Measurements from ENCODE around the gene DAB2IP. TPM values are rescaled to one million over a fixed set of nuclear protein-coding genes. Genes with fewer than 3 reads are reported as not detected.

DAB2IP gene
- total RNA-seq, result 10 to 100 TPM in 7 of 8 experiments, 1 to 10 TPM in 1; 8.0 to 27.7 (median 19.6) TPM

- Histone ChIP-seq H3K27ac (no peak within 1 kb of the TSS), H3K4me1 (replicated peaks in 1 of 2) (peaks cover 4 to 20% of the 10 kb centered on the region in 2 donors), H3K4me3 (peak within 1 kb of the TSS; percentile 35 to 46 (median 41))
- in situ Hi-C loops (cut with MboI; ENCODE audit: low pct_unique_long_range_greater_than_20kb in 2 of 9, low sequenced_read_pairs in 9 of 9, unreplicated experiment in 9 of 9), result no loop called here
- ATAC-seq (replicated peaks in 6 of 8), result peak; percentile 36 to 86 (median 82)
- 60% methylated on average over 1 of the region's 79 CpGs; no CpG with 5 or more reads in 9 of the 10 experiments for WGBS, 10 experiments
These were observed at the start of gene DAB2IP for GRCh38 chr9:121651295-121652020. Gene DAB2IP, plus strand, starts transcription at chr9:121651634. Its CDS starts 142 bp downstream, at chr9:121651776.

GRCh38 chr9:121603028-121603427 is 48.4 kb upstream of the DAB2IP start:
- peaks cover 7 to 22% of the 10 kb centered on the region in 2 donors for H3K4me1 ChIP-seq (replicated peaks in 1 of 2)
- in situ Hi-C loops (cut with MboI; ENCODE audit: low pct_unique_long_range_greater_than_20kb in 2 of 9, low sequenced_read_pairs in 9 of 9, unreplicated experiment in 9 of 9), result no loop called here
- 90 to 93% (median 90%) methylated on average over 2 to 6 of the region's 7 CpGs; no CpG with 5 or more reads in 6 of the 10 experiments for WGBS, 10 experiments
- no peak overlapping the region for H3K4me3 ChIP-seq
- no peak for ATAC-seq (replicated peaks in 6 of 8)
- no peak overlapping the region for H3K27ac ChIP-seq

- peak in 5 of 8 experiments; percentile 23 to 60 (median 44) for ATAC-seq (replicated peaks in 6 of 8)
These were observed 47.2 kb upstream of the DAB2IP start for GRCh38 chr9:121604242-121604641.

GRCh38 chr9:121604654-121605053 is 46.8 kb upstream of the DAB2IP start:
- in situ Hi-C loops (cut with MboI; ENCODE audit: low pct_unique_long_range_greater_than_20kb in 2 of 9, low sequenced_read_pairs in 9 of 9, unreplicated experiment in 9 of 9), result no loop called here
- Histone ChIP-seq H3K4me3 (no peak overlapping the region), H3K4me1 (replicated peaks in 1 of 2) (peaks cover 8 to 25% of the 10 kb centered on the region in 2 donors), H3K27ac (peak overlapping the region in 1 of 2 donors; percentile 30)
- 38 to 100% (median 80%) methylated on average over 1 to 6 of the region's 8 CpGs; no CpG with 5 or more reads in 1 of the 10 experiments for WGBS, 10 experiments
- ATAC-seq (replicated peaks in 6 of 8), result peak in 5 of 8 experiments; percentile 23 to 49 (median 42)

More at GRCh38 chr9:121604242-121604641, 47.2 kb upstream of the DAB2IP start:
- WGBS, 10 experiments, result 8 to 60% (median 34%) methylated on average over 1 to 2 of the region's 4 CpGs; no CpG with 5 or more reads in 6 of the 10 experiments
- Histone ChIP-seq H3K4me1 (replicated peaks in 1 of 2) (peaks cover 8 to 25% of the 10 kb centered on the region in 2 donors), H3K27ac (peak overlapping the region in 1 of 2 donors; percentile 30), H3K4me3 (no peak overlapping the region)
- in situ Hi-C loops (cut with MboI; ENCODE audit: low pct_unique_long_range_greater_than_20kb in 2 of 9, low sequenced_read_pairs in 9 of 9, unreplicated experiment in 9 of 9), result no loop called here

- Histone ChIP-seq H3K27ac (no peak overlapping the region), H3K4me1 (replicated peaks in 1 of 2) (peaks cover 8 to 25% of the 10 kb centered on the region in 2 donors), H3K4me3 (no peak overlapping the region)
- in situ Hi-C loops (cut with MboI; ENCODE audit: low pct_unique_long_range_greater_than_20kb in 2 of 9, low sequenced_read_pairs in 9 of 9, unreplicated experiment in 9 of 9), result no loop called here
- WGBS, 10 experiments, result 3 to 100% (median 70%) methylated on average over 1 to 5 of the region's 10 CpGs; no CpG with 5 or more reads in 3 of the 10 experiments
- peak in 6 of 8 experiments; percentile 27 to 64 (median 46) for ATAC-seq (replicated peaks in 6 of 8)
These were observed 43.8 kb upstream of the DAB2IP start for GRCh38 chr9:121607434-121608167.

- in situ Hi-C loops (cut with MboI; ENCODE audit: low pct_unique_long_range_greater_than_20kb in 2 of 9, low sequenced_read_pairs in 9 of 9, unreplicated experiment in 9 of 9), result no loop called here
- ATAC-seq (replicated peaks in 6 of 8), result peak in 1 of 8 experiments; percentile 34
- H3K4me3 ChIP-seq, result no peak overlapping the region
- 40 to 100% (median 82%) methylated on average over 1 to 8 of the region's 10 CpGs for WGBS, 10 experiments
- no peak overlapping the region for H3K27ac ChIP-seq
- peaks cover 9 to 32% of the 10 kb centered on the region in 2 donors for H3K4me1 ChIP-seq (replicated peaks in 1 of 2)
These were observed 43.1 kb upstream of the DAB2IP start for GRCh38 chr9:121608168-121608853.

GRCh38 chr9:121609822-121610637 is 41.4 kb upstream of the DAB2IP start:
- Histone ChIP-seq H3K4me3 (no peak overlapping the region), H3K4me1 (replicated peaks in 1 of 2) (peaks cover 17 to 30% of the 10 kb centered on the region in 2 donors), H3K27ac (no peak overlapping the region)
- WGBS, 10 experiments, result 0 to 89% (median 75%) methylated on average over 1 to 4 of the region's 6 CpGs; no CpG with 5 or more reads in 5 of the 10 experiments
- in situ Hi-C loops (cut with MboI; ENCODE audit: low pct_unique_long_range_greater_than_20kb in 2 of 9, low sequenced_read_pairs in 9 of 9, unreplicated experiment in 9 of 9), result no loop called here
- ATAC-seq (replicated peaks in 6 of 8), result peak in 1 of 8 experiments; percentile 54

GRCh38 chr9:121610638-121610953 is 40.8 kb upstream of the DAB2IP start:
- no peak for ATAC-seq (replicated peaks in 6 of 8)
- Histone ChIP-seq H3K27ac (no peak overlapping the region), H3K4me1 (replicated peaks in 1 of 2) (peaks cover 17 to 30% of the 10 kb centered on the region in 2 donors), H3K4me3 (no peak overlapping the region)
- in situ Hi-C loops (cut with MboI; ENCODE audit: low pct_unique_long_range_greater_than_20kb in 2 of 9, low sequenced_read_pairs in 9 of 9, unreplicated experiment in 9 of 9), result no loop called here
- 46 to 100% (median 75%) methylated on average over 1 to 3 of the region's 9 CpGs; no CpG with 5 or more reads in 5 of the 10 experiments for WGBS, 10 experiments

- 0 to 53% (median 32%) methylated on average over 3 to 8 of the region's 9 CpGs; no CpG with 5 or more reads in 2 of the 10 experiments for WGBS, 10 experiments
- in situ Hi-C loops (cut with MboI; ENCODE audit: low pct_unique_long_range_greater_than_20kb in 2 of 9, low sequenced_read_pairs in 9 of 9, unreplicated experiment in 9 of 9), result no loop called here
- H3K4me3 ChIP-seq, result no peak overlapping the region
- H3K27ac ChIP-seq, result no peak overlapping the region
- ATAC-seq (replicated peaks in 6 of 8), result peak; percentile 35 to 95 (median 53)
- peaks cover 27 to 33% of the 10 kb centered on the region in 2 donors for H3K4me1 ChIP-seq (replicated peaks in 1 of 2)
These were observed 38.9 kb upstream of the DAB2IP start for GRCh38 chr9:121612511-121612998.

- Histone ChIP-seq H3K27ac (no peak overlapping the region), H3K4me3 (no peak overlapping the region), H3K4me1 (replicated peaks in 1 of 2) (peaks cover 21 to 27% of the 10 kb centered on the region in 2 donors)
- in situ Hi-C loops (cut with MboI; ENCODE audit: low pct_unique_long_range_greater_than_20kb in 2 of 9, low sequenced_read_pairs in 9 of 9, unreplicated experiment in 9 of 9), result no loop called here
- WGBS, 10 experiments, result 29 to 100% (median 57%) methylated on average over 1 to 9 of the region's 11 CpGs
- ATAC-seq (replicated peaks in 6 of 8), result peak in 2 of 8 experiments; percentile 33 to 49
These were observed 38.3 kb upstream of the DAB2IP start for GRCh38 chr9:121613009-121613752.

GRCh38 chr9:121616123-121616755 is 35.2 kb upstream of the DAB2IP start:
- no peak overlapping the region for H3K27ac ChIP-seq
- ATAC-seq (replicated peaks in 6 of 8), result peak in 4 of 8 experiments; percentile 6 to 62 (median 31)
- in situ Hi-C loops (cut with MboI; ENCODE audit: low pct_unique_long_range_greater_than_20kb in 2 of 9, low sequenced_read_pairs in 9 of 9, unreplicated experiment in 9 of 9), result no loop called here
- no peak overlapping the region for H3K4me3 ChIP-seq
- peaks cover 21 to 25% of the 10 kb centered on the region in 2 donors for H3K4me1 ChIP-seq (replicated peaks in 1 of 2)
- 0 to 100% (median 76%) methylated on average over 1 to 8 of the region's 14 CpGs; no CpG with 5 or more reads in 2 of the 10 experiments for WGBS, 10 experiments

All from motor neuron (in vitro differentiated cells).